ENCODE results near the gene KLHL2. TPM values are rescaled to one million over a fixed set of nuclear protein-coding genes. Genes with fewer than 3 reads are reported as not detected.

Gene KLHL2
- polyA plus RNA-seq, 10 donors: 7.6 to 11.3 (median 8.5) TPM

DNA sequence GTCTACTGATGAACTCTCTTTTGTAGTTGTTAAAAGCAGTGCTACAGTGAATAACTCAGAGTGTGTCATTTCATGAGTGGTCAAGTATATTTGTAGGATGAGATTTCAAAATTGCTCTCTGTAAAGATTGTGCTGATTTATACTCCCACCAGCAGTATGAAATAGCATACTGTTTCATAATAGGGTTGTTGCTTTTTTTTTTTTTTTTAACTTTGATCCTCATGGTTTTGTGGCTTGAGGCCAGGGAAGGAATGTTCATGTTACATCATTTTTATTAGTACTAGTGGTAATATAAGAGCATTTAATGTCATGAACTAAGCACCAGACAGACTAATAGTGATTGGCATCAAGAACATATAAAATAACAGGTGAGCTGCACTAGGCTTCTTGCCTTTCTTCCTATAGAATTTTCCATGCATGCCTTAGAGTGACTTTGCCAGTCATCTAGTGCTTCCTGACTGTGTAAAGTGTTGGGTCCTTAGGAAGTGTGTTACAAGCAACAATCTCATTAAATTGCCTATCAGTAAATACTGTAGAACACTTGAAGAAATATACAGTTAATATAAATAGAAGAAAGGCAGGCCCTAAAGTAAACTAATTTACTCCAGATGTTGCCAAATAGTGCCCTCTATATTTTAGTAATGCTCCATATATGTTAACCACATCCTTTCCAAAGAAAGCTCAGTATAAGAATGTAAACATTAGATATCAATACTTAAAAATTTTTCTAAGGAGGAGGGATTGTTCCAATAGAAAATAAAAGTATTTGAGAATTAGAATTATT, 81.5 kb downstream of the KLHL2 start:
- DNase-seq: peak in 1 of 3 donors; percentile 5

DNA sequence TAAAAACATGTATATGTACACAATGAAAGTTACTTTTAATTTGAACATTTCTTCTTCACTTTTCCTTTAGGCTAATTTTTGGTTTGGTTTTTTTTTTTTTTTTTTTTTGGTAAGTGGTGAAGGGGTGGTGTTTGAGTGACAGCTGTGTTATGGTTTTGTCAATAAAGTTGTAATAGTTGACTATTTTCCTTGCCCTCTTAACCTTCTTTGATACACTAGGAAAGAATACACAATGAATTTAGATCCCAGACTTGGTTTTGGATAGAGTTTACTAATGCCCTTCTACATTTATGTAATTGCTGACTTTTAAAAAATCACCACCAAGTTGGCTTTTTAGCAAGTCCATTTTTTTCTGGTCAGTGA, 82.0 kb downstream of the KLHL2 start:
- DNase-seq: no peak

DNA sequence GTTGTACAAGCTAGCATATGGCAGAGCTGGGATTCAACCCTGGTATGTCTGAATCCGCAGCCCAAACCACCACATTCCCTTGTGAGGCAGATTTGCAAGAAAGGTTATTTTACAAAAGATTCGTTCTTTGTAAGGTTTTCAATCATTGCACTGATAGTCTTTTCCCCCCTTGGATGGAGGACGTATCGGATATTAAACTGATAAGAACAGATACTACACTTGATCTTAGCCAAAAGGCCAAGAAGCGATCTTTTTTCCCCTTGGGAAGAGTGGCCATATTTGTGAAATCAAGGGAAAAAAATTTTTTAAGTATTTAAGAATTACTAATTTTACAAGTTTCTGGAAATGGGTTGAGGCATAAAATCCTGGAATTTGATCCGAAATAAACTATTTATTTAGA, 85.7 kb downstream of the KLHL2 start:
- DNase-seq: no peak

DNA sequence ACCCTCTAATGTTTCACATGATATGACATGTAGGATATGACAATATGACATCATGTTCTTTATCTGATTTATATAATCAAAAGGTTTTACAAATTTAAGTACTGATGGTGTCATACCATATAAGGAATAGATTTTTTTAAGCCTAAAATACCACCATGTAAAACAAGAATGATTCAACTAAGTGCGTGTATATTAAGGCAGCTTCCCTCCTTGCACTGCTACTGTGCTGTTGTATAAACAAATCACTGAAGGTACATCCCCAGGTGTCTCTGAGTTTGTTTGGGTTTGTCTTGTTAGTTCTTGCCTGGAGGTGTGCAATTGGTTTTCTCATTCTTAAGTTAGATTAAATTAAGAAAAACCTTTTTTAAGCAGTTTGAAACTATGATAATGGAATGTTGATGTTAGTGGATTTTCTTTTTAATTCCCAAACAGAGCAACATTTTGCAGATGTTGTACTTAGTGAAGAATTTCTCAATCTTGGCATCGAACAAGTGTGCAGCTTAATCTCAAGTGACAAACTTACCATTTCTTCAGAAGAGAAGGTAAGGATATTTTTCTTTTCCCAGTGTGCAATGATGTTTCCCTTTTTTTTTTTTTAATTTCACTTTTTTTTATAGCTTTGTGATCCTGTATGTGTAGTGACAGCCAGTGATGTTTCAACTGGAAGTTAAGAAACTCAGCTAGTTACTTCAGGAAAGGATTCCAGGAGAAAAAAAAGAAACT, 86.7 kb downstream of the KLHL2 start:
- peak in 1 of 3 donors; percentile 34 for DNase-seq

DNA sequence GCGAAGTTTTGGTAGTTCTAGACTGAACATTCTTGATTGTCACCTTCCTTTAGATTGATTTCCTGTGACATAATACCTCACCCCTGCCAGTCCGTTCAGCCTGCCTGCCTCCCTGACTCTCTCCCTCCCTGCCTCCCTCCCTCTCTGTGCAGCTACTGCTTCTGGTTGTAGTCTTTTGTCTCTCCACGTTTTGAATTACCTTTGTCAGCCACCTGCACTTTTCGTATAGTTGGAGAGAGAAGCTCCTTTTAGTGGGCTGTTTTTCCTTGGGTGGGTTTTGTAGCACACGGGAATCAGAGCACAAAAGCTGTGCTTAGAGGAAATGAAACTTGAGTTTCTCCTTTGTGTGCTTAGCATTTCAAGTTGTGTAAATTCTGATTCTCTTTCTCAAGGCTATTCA, 87.5 kb downstream of the KLHL2 start:
- peak in 1 of 3 donors; percentile 33 for DNase-seq

DNA sequence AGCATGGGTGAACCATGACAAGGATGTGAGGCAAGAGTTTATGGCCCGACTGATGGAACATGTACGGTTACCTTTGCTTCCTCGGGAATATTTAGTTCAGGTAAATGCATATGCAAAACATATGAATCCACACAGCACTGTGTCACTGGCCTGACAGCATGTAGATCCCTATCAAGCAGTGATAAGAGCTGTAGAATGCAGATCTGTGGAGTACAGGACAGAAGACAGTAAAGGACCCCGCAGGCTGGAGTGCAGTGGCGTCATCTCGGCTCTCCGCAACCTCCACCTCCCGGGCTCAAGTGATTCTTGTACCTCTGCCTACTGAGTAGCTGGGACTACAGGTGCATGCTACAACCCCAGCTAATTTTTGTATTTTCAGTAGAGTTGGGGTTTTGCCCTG, 90.3 kb downstream of the KLHL2 start:
- no peak for DNase-seq

DNA sequence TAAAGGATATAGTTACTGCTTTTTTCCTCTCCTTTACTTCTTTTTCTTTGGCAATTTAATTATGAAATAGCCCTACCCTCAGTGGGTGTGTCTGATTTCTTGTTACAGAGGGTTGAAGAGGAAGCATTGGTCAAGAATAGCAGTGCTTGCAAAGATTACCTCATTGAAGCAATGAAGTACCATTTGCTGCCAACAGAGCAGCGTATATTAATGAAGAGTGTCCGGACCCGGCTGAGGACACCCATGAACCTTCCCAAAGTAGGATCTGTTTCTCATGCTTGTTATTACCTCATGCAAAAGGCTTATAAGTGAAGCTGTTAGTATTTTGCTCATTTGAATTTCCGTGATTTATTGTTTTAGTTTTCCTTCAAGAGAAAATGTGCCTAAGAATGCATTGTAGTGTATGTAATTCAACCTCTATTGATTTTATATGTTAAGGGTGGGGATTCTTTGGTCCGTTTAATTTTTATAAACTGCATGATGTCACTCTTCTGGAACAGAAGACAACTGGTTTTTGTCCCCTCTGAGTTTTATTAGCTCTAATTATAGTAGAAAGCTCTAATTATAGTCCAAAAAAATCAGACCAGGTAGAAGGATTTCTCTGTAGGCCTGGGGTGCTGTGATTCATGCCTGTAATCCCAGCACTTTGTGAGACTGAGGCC, 92.2 kb downstream of the KLHL2 start:
- no peak for DNase-seq

DNA sequence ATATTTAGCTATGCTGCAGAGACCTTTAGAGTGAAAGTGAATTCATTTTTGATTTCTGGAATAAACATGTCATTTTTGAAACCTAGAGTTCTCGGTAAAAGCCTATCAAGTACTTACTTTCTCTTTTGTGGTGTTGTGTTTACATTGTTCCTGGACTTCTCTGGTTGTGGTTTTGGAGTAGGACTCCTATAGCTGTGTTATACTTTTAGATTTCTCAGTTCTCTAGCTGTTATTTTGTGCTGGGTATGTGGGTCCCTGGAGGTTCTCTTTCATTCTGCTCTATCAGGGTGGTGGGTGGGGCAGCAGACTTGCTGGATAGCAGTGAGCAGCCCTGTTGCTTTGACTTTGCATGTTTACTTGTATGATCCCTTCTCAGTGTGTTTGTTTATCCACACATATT, 94.5 kb downstream of the KLHL2 start:
- peak in 1 of 3 donors; percentile 47 for DNase-seq

DNA sequence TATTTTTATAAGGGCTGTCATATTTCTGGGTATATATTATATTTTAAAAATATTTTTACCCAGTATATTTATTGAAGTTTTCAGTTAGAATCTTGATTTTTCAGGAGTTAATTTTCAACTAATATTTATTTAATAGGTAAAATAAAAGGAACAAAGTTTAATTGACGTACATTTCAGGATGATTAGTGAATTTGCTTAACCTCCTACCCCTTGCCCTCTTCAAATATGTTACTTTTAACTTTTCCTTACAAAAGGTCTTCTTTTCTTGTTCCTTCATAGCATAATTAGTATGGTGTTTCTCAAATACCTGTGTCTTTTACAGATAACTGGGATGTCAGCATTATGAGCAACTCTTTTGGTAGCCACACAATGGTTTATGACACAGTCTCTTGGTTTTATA, 95.3 kb downstream of the KLHL2 start:
- no peak for DNase-seq

DNA sequence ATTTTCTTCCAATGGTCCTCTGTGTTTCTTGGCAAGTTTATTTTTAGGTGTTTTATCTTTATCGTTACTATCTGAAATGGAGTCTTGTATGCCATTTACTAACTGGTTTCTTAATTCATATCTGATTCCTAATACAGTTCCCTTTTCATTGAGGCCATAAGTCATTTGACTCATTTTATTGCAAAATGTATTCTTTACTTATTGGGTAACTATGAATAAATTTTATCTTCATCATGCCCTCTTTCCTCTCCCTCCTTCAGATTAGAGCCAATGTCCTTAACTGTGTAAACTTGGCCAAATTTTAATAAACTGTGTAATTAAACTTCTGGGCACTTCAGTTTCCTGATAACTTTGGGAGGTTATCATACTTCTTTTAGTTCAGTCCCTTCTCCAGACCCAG, 100.8 kb downstream of the KLHL2 start:
- no peak for DNase-seq

DNA sequence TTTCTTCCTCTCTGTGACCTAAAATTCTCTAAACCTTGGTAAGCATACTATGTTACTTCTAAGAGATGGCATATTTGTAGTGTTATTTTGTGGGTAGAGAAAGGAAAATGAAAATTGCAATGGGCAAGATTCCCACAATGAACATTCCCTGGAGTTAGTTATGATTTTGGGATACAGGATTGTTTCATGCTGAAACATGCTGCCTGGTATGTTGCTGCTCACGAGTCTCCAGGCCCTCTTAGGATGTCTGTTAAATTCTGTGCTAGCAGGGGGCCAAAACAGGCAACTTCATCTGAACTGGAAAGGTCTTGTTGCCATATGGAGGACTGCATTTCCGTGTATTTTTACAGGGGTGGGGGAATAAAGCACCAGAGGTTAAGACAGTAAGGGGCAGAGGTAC, 101.2 kb downstream of the KLHL2 start:
- no peak for DNase-seq

DNA sequence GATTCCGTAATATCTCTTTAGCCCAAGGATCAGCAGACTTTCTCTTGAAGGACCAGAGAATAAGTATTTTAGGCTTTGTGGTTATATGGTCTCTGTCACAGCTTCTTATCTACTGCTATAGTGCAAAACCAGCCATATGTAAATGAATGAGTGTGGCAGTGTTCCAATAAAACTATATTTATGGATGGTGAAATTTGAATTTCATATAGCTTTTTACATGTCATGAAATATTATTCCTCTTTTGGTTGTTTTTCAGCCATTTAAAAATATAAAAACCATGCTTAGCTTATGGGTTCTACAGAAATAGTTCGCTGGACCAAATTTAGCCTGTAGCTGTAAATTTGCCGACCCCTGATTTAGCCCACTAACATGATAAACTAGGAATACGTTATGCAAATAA, 102.1 kb downstream of the KLHL2 start:
- DNase-seq: no peak

DNA sequence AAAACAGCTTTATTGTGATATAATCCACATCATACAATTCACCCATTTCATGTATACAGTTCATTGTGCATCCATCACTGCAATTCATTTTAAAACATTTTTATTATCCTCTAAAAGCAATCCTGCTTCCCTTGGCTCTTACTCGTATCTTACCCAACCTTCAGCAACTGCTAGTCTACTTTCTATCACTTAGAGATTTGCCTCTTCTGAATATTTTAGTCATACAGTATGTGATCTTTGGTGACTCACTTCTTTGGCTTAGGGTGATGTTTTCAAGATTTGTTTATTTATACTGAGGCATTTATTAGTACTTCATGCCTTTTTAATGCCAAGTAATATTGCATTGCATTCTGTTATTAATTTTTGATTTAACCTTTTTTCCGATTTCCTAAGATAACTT, 105.1 kb downstream of the KLHL2 start:
- no peak for DNase-seq

DNA sequence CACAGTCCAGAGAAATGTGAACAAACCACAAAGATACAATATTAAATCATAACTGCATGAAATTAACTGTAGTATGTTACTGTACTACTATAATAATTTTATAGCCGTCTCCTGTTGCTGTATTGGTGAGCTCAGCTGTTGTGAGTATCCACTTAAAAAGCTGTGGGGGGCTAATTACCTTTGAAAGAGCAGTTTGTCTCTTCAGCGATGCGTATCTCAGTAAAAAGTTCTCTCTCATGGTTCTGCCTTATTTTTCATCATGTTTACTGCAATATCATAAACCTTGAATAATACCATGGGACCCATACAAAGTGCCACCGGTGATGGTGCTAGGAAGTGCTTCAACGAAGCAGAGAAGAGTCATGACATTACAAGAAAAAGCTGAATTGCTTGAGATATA, 111.7 kb downstream of the KLHL2 start:
- DNase-seq: no peak

DNA sequence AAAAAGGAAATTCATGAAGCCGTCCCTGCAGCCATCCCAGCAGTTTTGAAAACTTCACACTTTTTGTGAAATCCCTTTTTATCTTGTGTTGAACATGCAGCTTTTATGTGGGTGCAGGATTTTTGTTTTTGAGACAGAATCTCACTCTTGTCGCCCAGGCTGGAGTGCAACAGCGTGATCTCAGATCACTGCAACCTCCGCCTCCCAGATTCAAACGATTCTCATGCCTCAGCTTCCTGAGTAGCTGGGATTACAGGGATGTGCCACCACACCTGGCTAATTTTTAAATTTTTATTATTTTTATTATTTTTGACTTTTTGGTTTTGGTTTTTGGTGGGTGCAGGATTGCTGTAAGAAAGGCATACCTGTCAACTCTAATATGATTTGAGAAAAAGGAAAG, 112.1 kb downstream of the KLHL2 start:
- no peak for DNase-seq

DNA sequence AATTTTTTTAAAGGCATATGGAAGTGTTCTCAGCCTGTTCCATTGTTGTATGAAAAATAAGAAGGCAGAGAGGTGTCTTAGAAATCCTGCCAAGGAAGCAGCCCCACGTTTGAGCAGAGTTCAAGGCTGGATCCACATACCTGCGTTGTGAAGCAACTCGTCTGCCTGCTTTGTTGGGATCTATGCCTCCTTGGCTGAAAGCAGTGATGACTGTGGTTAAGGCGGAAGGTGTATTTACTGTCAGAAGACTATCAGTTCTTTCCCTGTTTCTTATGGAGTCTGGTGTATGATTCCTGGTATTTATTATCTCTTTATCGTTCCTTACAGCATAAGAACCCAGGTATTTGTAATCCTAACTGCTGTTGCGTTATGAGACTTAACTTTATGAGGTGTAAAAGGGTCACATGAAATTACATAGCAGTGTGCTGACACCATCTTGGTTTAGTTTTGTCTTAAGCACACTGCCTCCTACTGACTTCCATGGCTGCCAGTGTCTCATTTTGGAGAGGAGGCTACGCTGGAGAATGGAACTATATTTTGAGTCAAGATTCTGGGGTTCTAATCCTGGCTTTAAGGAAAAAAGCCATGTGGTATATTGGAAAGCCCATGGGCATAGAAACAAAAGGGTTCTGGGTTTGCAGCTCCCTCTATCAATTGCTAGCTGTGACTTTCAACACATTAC, 117.0 kb downstream of the KLHL2 start:
- no peak for DNase-seq

DNA sequence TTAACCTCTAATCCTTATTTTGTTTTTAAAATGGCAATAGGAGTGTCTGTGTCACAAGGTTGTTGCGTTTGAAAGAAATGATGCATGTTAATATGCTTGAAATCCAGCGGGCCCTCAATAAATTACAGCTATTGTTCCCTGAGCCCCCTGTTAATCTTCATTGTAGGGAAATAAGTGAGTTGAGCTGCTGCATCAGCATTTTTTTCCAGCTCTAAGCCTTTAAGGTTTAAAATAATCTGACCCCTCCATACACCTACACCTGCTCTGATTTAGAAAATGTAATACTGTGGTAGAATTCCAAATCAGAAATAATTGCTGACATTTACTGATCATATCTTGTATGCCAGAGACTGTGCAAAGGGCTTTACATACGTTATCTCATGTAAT, 117.5 kb downstream of the KLHL2 start:
- no peak for DNase-seq

DNA sequence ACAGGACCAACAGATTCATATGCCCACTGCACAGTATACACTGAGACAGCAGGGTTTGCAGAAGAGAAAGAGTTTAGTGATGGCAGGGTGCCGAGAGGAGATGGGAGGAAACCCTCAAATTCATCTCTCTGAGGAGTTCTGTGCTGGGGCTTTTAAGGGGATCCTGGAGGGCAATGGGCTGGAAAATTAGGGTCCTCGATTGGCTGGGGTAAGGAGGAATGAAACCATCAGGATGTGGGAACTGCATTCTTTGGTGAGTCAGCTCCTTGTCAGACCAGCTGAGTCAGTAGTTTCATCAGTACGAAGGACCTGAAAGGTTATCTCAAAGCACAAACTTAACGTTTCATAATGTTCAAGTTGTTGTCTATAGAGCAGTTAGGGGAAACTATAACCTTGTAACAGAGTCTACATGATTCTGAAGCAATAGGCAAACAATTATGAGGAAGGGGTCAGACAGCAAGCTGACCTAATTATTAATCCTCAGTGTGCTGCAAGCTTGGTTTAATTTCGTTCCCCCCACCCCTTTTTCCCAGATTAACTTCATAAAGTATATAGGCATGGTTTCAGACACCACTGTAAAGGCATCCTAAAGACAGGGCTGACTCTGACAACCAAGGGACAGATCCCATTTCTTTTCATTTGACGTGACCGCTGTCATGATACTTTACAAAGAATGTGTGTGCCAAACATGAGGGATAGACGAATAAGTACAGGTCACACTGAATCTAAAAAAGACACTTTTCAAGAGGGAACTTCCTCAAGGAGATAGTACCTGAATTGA, 118.6 kb downstream of the KLHL2 start:
- peak in 2 of 3 donors; percentile 7 to 77 for DNase-seq

DNA sequence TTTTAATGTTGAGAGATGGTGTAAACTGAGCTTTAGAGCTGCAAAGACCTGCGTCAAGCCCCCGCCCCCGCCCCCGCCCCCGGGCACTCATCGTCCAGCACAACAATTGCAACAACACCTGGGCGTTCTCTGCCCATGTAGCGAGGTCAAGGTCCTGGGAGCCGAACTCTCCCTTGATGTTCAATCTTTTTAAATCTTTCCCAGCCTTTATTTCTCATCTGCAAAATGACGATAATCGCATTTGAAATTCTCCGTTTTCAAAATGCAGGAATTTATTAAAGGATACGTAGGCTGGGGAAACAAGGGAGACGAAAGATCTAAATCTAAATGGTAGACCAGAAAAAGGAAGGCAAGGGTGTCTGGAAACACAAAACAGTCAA, 119.5 kb downstream of the KLHL2 start:
- no peak for DNase-seq

DNA sequence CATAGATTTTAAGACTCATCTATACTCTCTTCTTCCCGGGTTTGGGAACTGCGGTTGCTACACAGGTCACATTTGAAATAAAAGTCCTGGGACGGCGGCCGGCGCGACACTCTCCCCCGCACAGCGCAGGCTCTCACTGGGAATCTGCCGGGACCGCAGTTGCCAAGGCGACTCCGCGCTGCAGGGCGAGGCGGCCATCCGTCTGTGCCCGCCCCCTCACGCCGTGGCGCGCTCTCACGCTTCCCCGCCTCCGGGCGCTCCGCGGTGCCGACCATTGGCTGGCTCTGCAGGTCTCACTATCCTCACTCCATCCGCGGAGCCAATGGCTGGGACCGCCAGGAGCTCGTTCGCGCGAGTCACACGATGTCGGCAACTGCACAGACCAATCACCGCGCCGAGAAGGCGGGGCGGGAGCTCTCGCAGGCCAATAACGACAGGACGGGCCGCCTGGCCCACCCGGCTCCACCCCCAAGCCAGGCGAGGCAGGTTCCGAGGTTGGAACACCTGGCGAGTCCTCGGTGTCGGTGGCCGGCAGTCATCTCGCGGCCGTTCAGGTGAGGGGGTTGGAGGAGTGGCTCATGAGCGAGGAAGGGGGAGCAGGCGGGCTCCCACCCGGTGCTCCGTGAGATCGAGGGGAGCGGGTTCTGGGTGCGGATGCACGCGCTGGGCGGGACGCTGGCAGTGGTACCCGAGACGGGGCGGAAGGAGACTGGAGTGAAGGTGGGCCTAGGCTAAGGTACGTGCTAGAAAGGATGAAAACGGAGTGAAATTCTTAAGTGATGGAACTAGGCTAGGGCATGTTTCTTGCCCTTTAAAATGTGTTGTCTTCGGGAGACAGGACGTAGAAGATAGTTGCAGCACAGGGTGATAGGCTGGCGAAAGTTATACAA, 120.1 kb downstream of the KLHL2 start, which contains the start of gene MSMO1:
Gene MSMO1 (plus strand): TSS at position 459 of the 890 bp plus-strand sequence. CDS start 5,702 bp downstream, outside the sequence.
- peak; percentile 99 to 100 (median 100) for DNase-seq

DNA sequence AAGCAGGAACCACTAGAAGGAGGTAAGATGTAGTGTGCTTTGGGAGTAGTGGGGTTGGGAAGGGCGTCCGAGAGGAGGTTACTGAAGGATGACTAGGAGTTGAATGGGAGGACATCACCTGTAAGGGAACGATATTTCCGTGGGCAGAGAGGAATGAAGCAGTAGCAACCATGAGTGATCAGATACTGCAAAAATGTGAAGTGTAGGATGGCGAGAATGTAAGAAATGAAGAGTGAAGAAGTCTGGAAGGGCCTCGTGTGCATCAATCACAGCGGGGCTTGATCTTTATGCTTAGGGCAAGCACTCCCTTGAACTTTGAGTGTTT, 120.7 kb downstream of the KLHL2 start:
- DNase-seq: no peak
